NCI-H1930 (cell line): ENCODE results near the gene GHRL.

Experiments used
- DNase-seq, 2 experiments: peaks; one replicate each; lab custom pipeline; 2025; lab: John Stamatoyannopoulos, UW

GHRL gene

GRCh38 chr3:10292505-10293419, at the start of gene GHRL:
GHRL (minus strand) TSS chr3:10292947; CDS start chr3:10290180, 2,767 bp downstream.
- no peak for DNase-seq

GRCh38 chr3:10341901-10342398, 49.2 kb upstream of the GHRL start:
- DNase-seq, result no peak

- DNase-seq, result no peak
Measured at GRCh38 chr3:10340476-10340875, 47.7 kb upstream of the GHRL start.

- DNase-seq, result no peak
Measured at GRCh38 chr3:10340046-10340445, 47.3 kb upstream of the GHRL start.

- no peak for DNase-seq
Measured at GRCh38 chr3:10339376-10339955, 46.7 kb upstream of the GHRL start.

- no peak for DNase-seq
Measured at GRCh38 chr3:10338591-10339353, 46.0 kb upstream of the GHRL start.

- no peak for DNase-seq
Measured at GRCh38 chr3:10338164-10338470, 45.4 kb upstream of the GHRL start.

GRCh38 chr3:10337323-10338163, 44.8 kb upstream of the GHRL start:
- no peak for DNase-seq

- DNase-seq, result no peak
Measured at GRCh38 chr3:10336761-10337160, 44.0 kb upstream of the GHRL start.

- DNase-seq, result no peak
Measured at GRCh38 chr3:10335871-10336622, 43.3 kb upstream of the GHRL start.

GRCh38 chr3:10335190-10335738, 42.5 kb upstream of the GHRL start:
- DNase-seq, result no peak

GRCh38 chr3:10334459-10334858, 41.7 kb upstream of the GHRL start:
- no peak for DNase-seq

- DNase-seq, result no peak
Measured at GRCh38 chr3:10334042-10334441, 41.3 kb upstream of the GHRL start.

GRCh38 chr3:10333349-10333650, 40.6 kb upstream of the GHRL start:
- DNase-seq, result no peak

- DNase-seq, result no peak
Measured at GRCh38 chr3:10332481-10333348, 40.0 kb upstream of the GHRL start.

- no peak for DNase-seq
Measured at GRCh38 chr3:10331320-10331719, 38.6 kb upstream of the GHRL start.

GRCh38 chr3:10330319-10330718, 37.6 kb upstream of the GHRL start:
- DNase-seq, result no peak

GRCh38 chr3:10329495-10330015, 36.8 kb upstream of the GHRL start:
- DNase-seq, result no peak

GRCh38 chr3:10328460-10329071, 35.8 kb upstream of the GHRL start:
- no peak for DNase-seq
